NCI-H2196 (cell line): ENCODE data around the gene NOL9.

Source experiments
- DNase-seq: peaks from one replicate; lab custom pipeline; 2025; ENCODE audit not compliant: unreplicated experiment; lab: John Stamatoyannopoulos, UW

NOL9 gene

DNA sequence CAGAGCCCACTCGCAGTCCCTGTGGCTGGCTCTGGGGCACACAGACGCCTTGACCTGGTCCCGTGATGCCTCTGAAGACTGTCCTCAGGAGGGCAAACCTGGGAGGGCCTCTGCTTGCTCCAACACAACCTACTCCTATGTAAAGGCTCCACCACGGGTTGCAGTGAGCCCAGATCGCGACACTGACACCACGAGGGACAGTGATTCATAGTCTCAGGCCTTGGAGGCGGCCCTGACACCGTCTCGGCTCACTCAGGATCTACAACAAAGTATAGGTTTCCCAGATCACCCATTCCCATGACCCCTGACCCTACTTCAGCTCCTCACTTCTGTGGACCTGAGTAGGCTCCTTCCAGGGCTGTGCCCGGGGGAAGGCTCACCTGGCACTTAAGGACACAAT, 28.0 kb downstream of the NOL9 start:
- DNase-seq: no peak

GRCh38 chr1:6523566-6523965, 30.7 kb downstream of the NOL9 start:
- DNase-seq: peak; percentile 60

GRCh38 chr1:6521536-6521935, 32.8 kb downstream of the NOL9 start:
- DNase-seq: no peak

- DNase-seq: peak; percentile 61
These were observed 34.2 kb downstream of the NOL9 start for GRCh38 chr1:6519935-6520671.

- DNase-seq: no peak
These were observed 34.8 kb downstream of the NOL9 start for GRCh38 chr1:6519491-6519934.

- no peak for DNase-seq
These were observed 36.9 kb downstream of the NOL9 start for GRCh38 chr1:6517435-6517851.

DNA sequence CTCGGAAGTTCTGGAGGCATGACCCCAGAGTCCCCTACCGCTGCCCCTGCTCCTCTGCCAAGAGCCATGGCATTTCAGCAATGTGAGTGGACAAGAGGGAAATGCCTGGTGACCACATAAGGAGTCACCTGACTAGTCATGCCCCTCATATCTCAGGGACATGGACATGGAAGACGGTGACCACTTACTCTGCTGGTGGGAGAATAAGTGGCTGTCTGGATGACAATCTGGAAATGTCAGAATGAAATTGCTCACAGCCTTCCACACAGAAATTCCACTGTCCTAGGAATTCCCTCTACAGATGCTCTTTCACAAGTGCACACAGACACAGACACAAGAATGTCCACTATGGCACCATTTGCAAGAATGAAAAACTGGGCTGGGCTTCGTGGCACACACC, 38.5 kb downstream of the NOL9 start:
- DNase-seq: no peak

GRCh38 chr1:6513320-6513801, 41.0 kb downstream of the NOL9 start:
- no peak for DNase-seq

DNA sequence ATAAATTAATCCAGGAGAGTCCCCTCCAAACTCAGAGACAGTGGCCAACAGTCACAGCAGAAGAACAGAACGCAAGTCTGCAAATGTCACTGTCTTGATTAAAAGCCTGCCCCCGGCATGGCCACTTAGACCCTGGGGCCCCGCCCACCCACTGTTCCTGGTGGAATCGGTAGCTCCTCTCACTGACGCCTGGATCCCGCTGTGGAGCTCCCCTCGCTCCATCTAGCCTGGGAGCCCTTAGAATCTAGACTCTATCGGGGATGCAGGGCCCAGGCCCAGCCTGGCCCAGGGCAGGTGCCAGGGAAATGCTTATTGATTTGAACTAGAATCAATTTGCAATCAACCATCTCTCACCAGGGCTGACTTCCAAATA, 41.4 kb downstream of the NOL9 start:
- no peak for DNase-seq

DNA sequence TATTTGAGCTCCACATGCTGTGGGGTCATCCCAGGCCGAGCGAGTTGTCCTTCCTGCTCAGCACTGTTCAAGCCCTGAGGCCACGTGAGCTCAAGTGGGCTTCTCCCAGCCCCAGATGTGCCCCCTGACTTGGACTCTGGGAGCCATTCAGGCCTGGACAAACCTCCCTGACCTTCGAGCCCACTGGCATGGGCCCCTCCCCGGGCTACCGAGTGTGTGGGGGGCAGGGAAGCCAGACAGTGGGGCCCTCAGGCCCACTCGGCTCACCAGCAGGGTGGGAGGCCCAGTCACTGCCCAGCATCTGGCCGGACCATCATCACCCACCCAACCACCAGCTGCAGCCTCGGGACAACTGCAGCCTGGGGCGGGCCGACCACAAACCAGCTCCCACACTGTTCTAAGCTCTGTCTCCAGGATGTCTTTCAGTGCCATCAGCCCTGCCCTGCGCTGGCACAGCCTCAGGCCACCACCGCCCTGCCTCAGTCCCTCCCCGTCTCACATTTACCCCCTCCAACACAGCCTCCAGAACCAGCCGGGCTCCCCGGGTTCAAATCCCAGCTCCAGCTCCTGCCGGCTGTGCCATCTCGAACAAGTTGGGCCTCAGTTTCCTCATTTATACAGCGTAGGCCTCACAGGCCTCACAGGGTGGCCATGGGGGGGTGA, 41.9 kb downstream of the NOL9 start:
- no peak for DNase-seq

DNA sequence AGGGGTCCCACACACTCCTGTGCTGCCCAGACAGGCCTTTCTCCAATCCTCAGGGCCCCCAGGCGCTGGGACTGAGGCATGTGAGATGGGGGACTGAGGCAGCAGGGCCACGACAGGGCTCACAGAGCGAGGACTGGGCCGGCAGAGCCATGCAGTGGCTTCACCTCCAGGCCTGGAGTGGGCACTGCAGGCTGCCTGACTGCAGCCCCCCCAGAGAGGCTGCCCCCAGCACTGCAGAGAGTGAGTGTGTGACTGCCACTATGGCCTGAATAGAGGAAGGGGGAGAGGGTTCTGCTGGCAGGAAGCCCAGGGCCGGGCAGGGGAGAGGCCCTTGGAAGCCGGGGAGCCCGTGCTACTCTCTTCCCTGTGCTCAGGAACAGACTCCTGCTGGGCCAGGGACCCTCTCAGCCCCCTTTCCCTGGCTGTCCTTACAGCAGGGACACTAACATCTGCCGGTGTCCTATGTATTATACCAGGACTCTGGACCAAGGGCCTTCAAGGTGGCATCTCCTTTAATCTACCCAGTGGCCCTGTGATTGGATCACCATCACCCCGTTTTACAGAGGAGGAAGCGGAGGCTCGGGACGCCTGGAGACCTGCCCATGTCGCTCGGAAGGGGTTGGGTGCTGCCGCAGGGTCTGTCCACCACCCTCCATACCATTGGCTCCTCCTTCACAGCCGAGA, 42.6 kb downstream of the NOL9 start:
- DNase-seq: no peak

GRCh38 chr1:6511056-6511455, 43.3 kb downstream of the NOL9 start:
- DNase-seq: no peak

GRCh38 chr1:6510493-6510892, 43.8 kb downstream of the NOL9 start:
- DNase-seq: no peak

DNA sequence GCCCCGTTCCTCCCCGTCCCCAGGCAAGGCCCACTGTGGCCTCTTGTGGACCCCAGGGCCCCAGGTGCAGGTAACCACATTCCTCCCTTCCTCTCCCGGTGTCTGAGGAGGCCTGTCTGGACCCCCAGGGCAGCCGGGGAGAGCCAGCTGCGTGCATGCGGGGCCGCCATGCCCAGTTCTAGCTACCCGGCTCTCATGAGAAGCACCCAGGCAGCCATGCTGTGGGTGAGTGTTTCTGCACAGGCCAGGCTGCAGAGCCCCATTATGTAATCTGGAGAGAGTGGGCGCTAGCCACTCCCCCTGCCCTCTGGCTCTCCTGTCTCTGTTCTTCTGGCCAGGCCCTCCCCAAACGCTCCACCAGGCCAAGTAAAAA, 44.4 kb downstream of the NOL9 start:
- no peak for DNase-seq

DNA sequence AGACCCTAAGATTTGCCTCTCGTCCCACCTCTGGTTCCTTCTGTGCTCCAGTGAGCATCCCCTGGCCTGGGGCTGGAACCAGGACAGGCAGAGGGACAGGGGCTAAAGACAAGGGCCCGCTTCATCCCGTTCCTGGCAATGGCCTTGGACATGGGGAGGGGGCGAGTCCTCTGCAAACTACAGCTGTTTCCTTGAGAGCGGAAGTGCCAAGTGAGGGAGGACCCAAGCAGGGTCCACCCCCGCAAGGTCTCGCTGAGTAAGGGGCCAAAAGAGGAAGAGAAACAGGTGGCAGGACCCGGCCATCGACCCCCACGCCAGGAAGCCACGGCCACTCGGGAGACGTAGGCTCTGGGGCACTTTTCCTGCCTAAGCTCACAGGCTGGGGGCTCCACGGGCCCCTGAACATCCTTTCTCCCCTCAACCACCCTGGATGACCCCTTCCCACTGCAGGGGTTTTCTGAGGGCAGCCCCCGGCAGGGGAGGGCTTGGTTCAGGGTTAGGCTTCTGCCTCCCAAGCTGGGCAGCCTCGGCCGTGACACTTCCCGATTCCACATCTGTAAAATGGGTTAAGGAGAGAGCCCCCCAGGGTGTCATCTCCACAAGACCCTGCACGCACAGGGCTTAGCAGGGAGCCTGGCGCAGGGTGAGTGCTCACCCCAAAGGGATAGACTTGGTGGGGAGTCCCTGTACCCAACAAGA, 44.9 kb downstream of the NOL9 start:
- DNase-seq: no peak

DNA sequence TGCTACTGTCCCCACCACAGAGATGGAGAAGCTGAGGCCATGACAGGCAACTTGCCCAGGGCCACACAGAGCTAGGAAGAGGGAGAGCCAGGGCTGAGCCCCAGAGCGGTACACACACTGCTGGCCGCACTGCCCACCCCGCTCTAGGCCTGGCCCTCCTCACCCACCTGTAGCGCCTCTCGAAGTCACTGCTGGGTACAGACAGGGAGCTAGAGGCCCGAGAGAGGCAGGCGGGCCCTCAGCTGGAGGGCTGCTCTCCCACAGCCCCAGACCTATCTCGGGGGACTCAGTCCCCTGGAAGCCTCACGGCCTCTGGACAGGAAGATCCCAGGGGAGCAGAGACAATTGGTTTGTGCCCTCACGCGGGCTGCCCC, 45.5 kb downstream of the NOL9 start:
- DNase-seq: no peak

GRCh38 chr1:6508154-6508815, 46.0 kb downstream of the NOL9 start:
- DNase-seq: peak; percentile 28

DNA sequence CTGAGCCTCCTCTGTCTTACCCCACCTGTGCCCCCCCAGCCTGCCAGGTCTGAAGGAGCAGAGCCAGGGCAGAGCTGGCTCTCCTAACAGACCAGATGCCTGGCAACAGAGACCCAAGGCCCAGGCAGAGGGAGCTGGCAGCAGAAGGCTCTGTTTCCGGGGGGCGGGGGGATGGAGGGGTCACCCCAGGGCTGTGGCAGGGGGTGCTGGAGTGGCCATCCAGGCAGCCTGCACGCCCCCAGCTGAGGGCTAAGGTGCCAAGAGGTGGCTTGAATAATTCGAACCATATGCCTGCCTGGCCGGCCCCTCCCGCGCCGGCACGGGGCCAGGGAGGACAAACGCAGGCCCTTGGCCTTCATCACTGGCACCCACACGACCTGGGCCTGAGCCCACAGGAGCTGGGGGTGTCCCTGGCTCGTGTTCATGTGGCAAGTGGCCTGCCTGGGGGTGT, 46.8 kb downstream of the NOL9 start:
- DNase-seq: no peak

- DNase-seq: no peak
These were observed 47.3 kb downstream of the NOL9 start for GRCh38 chr1:6507037-6507428.

DNA sequence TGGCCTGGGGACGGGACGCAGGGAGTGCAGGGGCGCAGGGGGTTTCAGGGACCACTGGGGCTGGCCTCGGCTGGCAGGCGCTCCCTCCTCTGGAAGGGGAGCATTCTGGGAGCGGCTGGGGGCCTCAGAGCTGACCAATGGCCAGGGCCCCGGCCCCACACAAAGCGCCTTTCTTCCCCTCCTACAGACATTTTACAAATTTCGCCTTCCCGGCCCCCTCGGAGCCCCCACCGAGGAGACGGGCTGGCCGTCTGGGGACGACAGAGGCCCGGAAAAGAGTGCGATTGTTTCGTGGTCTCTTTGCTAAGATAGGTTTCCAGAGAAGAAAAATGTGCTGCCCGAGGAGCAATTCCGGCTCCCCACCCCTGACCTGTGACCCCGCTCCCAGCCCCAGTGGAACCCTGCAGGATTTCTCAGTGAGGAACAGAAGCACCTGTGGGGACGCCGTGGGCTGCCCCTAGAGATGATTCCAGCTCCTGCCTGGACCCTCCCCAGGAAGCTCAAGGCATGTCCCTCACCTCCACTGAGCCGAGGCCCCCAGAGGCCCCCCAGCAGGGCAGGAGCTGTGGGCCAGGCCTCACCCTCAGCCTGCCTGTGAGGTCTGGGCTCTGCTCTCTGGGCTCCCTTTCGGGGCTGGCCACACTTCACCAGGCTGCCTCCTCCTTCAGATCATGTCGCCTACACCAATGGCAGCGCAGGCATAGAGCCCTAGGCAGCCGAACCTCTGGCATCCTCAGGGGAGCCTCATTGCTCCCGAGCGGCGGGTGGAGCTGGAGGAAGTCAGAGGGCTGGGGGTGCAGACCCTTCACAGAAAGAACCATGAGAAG, 47.9 kb downstream of the NOL9 start:
- DNase-seq: no peak
